Activated CD4-positive, alpha-beta memory T cell treated with anti-CD3 and anti-CD28 coated beads for 36 hours (primary cell): ENCODE measurements around the gene ZGPAT. TPM values are rescaled to one million over a fixed set of nuclear protein-coding genes. Genes with fewer than 3 reads are reported as not detected.

ENCODE experiments used
- CTCF ChIA-PET: fragments of 350-600 bp; sonication (Branson Sonifier 250); formaldehyde crosslinking; loops from one replicate; lab custom pipeline; 2021; ENCODE audit warnings: antibody characterized with exemption, inconsistent platforms; lab: Charles Lee
- POLR2A ChIA-PET: fragments of 350-600 bp; sonication (Branson Sonifier 250); formaldehyde crosslinking; loops from one replicate; lab custom pipeline; 2021; ENCODE audit warnings: antibody characterized with exemption; lab: Charles Lee
- DNase-seq: peaks from one replicate; pipeline ENCODE4 v3.0.0-alpha.2; 2020
- H3K27ac Mint-ChIP-seq: one replicate; pipeline ENCODE4 v1.8.0; 2021; ENCODE audit warnings: mixed read lengths
- H3K27me3 Mint-ChIP-seq: one replicate; pipeline ENCODE4 v1.8.0; 2021; ENCODE audit warnings: mixed read lengths
- H3K36me3 Mint-ChIP-seq: one replicate; pipeline ENCODE4 v1.8.0; 2021; ENCODE audit warnings: mixed read lengths
- H3K4me1 Mint-ChIP-seq: one replicate; pipeline ENCODE4 v1.8.0; 2021; ENCODE audit warnings: low read depth, mixed read lengths
- H3K4me3 Mint-ChIP-seq: one replicate; pipeline ENCODE4 v1.8.0; 2021; ENCODE audit warnings: mild to moderate bottlenecking, mixed read lengths
- H3K9me3 Mint-ChIP-seq: one replicate; pipeline ENCODE4 v1.8.0; 2021; ENCODE audit warnings: mixed read lengths
- intact Hi-C: fragments of 100-400 bp; cut with micrococcal nuclease; formaldehyde crosslinking; loops from one replicate; pipeline ENCODE4 v1.15.1; 2023
- total RNA-seq, 2 experiments: library from RNA; stranded (reverse); gene quantifications; one replicate each; pipeline ENCODE4 v1.2.3, GENCODE V29; 2021

Gene ZGPAT
- total RNA-seq, 2 experiments from 2014 or later: 28.7 to 29.9 TPM

- Mint-ChIP-seq H3K27ac (no peak overlapping the region), H3K4me1 (peaks cover 19% of the 10 kb centered on the region), H3K4me3 (peak overlapping the region; percentile 64), H3K36me3 (peaks cover 5% of the 10 kb centered on the region), H3K27me3 (no peaks in the 10 kb centered on the region), H3K9me3 (no peaks in the 10 kb centered on the region)
- peak; percentile 59 for DNase-seq
- CTCF ChIA-PET: interaction anchor here (0.9 to 1.5 kb wide), 3 partner anchors 10 to 33 kb away, joined by 4 to 14 read pairs (median 4); partner anchors contain the start of genes ARFRP1 and ZGPAT
- POLR2A ChIA-PET: interaction anchor here (0.9 to 2.4 kb wide), 3 partner anchors 11 to 42 kb away, joined by 5 to 10 read pairs (median 5); no protein-coding TSS in a partner anchor
- intact Hi-C loops: loop anchor here (1.0 kb wide), 1 partner anchor 33 kb away; the partner anchor contains the start of gene ARFRP1
Measured at GRCh38 chr20:63740070-63740626, 32.3 kb downstream of the ZGPAT start.

DNA sequence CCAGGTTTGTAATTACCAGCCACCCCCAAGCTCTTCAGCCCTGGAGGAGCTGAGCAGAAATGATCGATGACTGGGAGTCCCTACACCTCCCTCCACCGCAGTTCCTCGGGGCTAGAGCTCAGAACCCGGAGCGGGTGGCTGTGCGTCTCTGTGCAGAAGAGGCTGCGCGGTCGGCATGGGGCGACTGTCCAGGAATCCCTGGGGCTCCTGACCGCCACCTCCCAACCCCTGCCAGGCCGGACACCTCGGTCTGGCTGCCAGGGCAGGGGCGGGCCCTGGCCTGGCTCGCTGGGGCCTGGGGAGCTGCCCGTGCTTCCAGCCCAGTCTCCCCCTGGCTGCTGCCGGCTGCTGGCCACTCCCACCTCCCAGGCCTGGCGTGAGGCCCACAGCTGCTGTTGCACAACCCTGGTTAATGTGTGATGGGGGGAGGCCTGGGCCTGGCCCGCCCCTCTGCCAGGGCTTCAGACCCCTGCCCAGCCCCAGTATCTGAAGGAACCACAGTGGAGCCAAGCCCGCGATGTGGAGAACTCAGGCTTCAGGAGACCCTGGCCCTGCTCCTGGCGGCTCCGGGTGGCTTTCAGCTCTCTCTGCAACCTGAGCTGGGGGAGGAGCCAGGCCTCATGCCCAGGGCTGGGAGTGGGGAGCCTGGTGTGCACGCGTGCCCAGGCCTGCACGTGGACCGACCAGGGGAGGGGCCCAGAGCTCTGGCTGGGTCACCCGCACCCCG is 33.0 kb downstream of the ZGPAT start:
- Mint-ChIP-seq H3K36me3 (peaks cover 5% of the 10 kb centered on the region), H3K27me3 (no peaks in the 10 kb centered on the region), H3K4me1 (peaks cover 18% of the 10 kb centered on the region), H3K4me3 (peak overlapping the region; percentile 64), H3K27ac (no peak overlapping the region), H3K9me3 (no peaks in the 10 kb centered on the region)
- ChIA-PET CTCF (interaction anchor here (0.5 to 1.5 kb wide), 4 partner anchors 10 to 79 kb away, joined by 3 to 14 read pairs (median 4); partner anchors contain the start of genes ARFRP1 and ZGPAT), POLR2A (interaction anchor here (0.9 to 2.4 kb wide), 4 partner anchors 10 to 42 kb away, joined by 5 to 10 read pairs (median 5); partner anchors contain the start of genes ARFRP1 and ZGPAT)
- intact Hi-C loops: loop anchor here (1.0 kb wide), 1 partner anchor 33 kb away; the partner anchor contains the start of gene ARFRP1
- peak; percentile 55 for DNase-seq

DNA sequence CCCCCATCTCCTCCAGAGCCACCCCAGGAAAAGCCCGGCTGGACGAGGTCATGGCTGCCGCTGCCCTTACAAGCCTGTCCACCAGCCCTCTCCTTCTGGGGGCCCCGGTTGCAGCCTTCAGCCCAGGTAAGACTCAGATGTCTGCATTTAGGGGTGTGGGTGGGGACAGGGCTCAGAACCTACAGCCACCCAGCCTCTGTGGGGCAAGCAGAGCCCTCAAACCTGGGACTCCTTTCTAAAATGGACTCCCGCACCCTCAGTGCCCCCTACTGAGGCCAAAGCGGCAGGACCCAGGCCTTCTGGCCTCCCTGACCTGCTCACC is 33.5 kb downstream of the ZGPAT start:
- Mint-ChIP-seq H3K27me3 (no peaks in the 10 kb centered on the region), H3K36me3 (peaks cover 2% of the 10 kb centered on the region), H3K4me1 (peaks cover 13% of the 10 kb centered on the region), H3K4me3 (no peak overlapping the region), H3K9me3 (no peaks in the 10 kb centered on the region), H3K27ac (no peak overlapping the region)
- intact Hi-C loops: no loop called here
- ChIA-PET CTCF (interaction anchor here (0.5 to 1.5 kb wide), 2 partner anchors 34 to 80 kb away, joined by 3 to 14 read pairs; partner anchors contain the start of genes ARFRP1 and ZGPAT), POLR2A (interaction anchor here (1.0 to 2.4 kb wide), 3 partner anchors 10 to 43 kb away, joined by 5 to 10 read pairs (median 5); partner anchors contain the start of genes ARFRP1 and ZGPAT)
- DNase-seq: no peak

GRCh38 chr20:63741676-63742380 is 34.0 kb downstream of the ZGPAT start:
- POLR2A ChIA-PET: interaction anchor here (1.0 to 2.4 kb wide), 3 partner anchors 9 to 43 kb away, joined by 5 to 10 read pairs (median 5); partner anchors contain the start of genes ARFRP1 and ZGPAT
- no peaks in the 10 kb centered on the region for H3K9me3 Mint-ChIP-seq
- DNase-seq: no peak
- H3K27me3 Mint-ChIP-seq: no peaks in the 10 kb centered on the region
- CTCF ChIA-PET: interaction anchor here (1.5 to 1.8 kb wide), 2 partner anchors 34 to 35 kb away, joined by 5 to 14 read pairs; partner anchors contain the start of genes ARFRP1 and ZGPAT
- no peak overlapping the region for H3K27ac Mint-ChIP-seq
- intact Hi-C loops: no loop called here
- peaks cover 2% of the 10 kb centered on the region for H3K36me3 Mint-ChIP-seq
- H3K4me3 Mint-ChIP-seq: no peak overlapping the region
- peaks cover 8% of the 10 kb centered on the region for H3K4me1 Mint-ChIP-seq

- ChIA-PET CTCF (interaction anchor here (1.8 kb wide), 1 partner anchor 35 kb away, joined by 5 read pairs; the partner anchor contains the start of genes ARFRP1 and ZGPAT), POLR2A (interaction anchor here (0.8 to 2.4 kb wide), 2 partner anchors 35 to 44 kb away, joined by 3 to 10 read pairs; partner anchors contain the start of genes ARFRP1 and ZGPAT)
- DNase-seq: no peak
- peaks cover 4% of the 10 kb centered on the region for H3K4me1 Mint-ChIP-seq
- peaks cover 2% of the 10 kb centered on the region for H3K36me3 Mint-ChIP-seq
- intact Hi-C loops: no loop called here
- H3K9me3 Mint-ChIP-seq: no peaks in the 10 kb centered on the region
- no peak overlapping the region for H3K27ac Mint-ChIP-seq
- H3K4me3 Mint-ChIP-seq: no peak overlapping the region
- H3K27me3 Mint-ChIP-seq: no peaks in the 10 kb centered on the region
Measured at GRCh38 chr20:63742381-63743024, 34.7 kb downstream of the ZGPAT start.

DNA sequence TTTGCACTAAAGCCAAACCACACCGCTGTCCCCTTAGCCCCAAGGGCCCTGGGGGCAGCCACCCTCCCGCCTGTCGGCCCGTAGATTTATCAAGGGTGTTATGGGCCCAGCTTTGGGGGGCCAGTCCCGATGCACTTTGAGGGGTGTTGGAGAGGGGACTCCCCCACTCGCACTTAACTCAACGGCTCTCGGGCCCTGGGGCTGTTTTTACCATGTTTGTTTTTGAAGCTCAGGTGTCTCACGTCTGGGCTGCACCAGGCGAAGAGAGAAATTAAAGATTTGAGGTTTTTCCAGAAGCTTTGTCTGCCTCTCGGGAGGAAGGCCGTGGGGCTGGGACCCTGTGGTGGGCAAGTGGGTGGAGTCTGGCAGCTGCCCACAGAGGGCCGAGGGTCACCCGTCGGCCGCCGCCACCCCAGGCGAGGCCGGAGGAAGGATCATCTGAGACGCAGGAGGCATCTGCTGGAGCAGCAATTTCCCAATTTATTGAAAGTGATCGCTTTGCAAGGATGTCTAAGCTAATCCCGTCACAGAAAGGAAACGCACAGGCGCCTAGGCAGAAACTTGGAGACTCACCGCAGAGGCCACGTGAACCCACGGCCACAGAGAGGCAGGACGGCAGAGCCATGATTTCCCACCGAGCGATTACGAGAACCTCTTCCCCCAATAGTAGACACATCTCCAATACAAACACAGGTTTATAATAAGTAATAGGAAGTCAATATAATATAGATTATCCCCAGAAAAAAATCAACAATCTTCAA is 35.6 kb downstream of the ZGPAT start:
- ChIA-PET POLR2A (interaction anchor here (0.8 kb wide), 1 partner anchor 36 kb away, joined by 3 read pairs; the partner anchor contains the start of genes ARFRP1 and ZGPAT), CTCF (interaction anchor here (1.8 kb wide), 1 partner anchor 36 kb away, joined by 5 read pairs; the partner anchor contains the start of genes ARFRP1 and ZGPAT)
- intact Hi-C loops: no loop called here
- no peak overlapping the region for H3K27ac Mint-ChIP-seq
- no peaks in the 10 kb centered on the region for H3K27me3 Mint-ChIP-seq
- peaks cover 2% of the 10 kb centered on the region for H3K4me1 Mint-ChIP-seq
- no peak overlapping the region for H3K4me3 Mint-ChIP-seq
- no peaks in the 10 kb centered on the region for H3K9me3 Mint-ChIP-seq
- DNase-seq: no peak
- peaks cover 2% of the 10 kb centered on the region for H3K36me3 Mint-ChIP-seq

DNA sequence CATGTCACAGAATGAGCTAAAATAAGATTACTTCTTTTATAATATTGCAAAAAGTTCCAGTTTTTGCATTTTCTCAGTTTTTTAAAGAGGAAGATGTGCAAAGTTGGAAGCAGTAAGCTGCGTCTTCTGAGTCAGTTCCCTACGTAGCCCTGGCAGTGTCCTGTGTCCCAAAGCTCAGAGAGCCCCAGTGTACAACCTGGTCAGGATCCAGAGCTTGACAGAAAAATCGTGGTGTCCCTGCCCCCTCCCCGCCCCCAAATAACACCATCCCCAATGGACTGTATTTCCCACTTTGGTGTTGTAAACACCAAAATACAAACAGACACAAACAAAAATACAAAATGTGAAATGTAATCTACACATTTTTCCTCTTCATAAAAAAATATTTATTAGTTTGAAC is 36.3 kb downstream of the ZGPAT start:
- intact Hi-C loops: no loop called here
- Mint-ChIP-seq H3K9me3 (no peaks in the 10 kb centered on the region), H3K36me3 (peaks cover 2% of the 10 kb centered on the region), H3K27ac (no peak overlapping the region), H3K4me1 (no peaks in the 10 kb centered on the region), H3K4me3 (no peak overlapping the region), H3K27me3 (no peaks in the 10 kb centered on the region)
- no peak for DNase-seq
- ChIA-PET CTCF (interaction anchor here (0.7 kb wide), 1 partner anchor 224 kb away, joined by 3 read pairs; the partner anchor contains the start of gene PPDPF), POLR2A (no interaction called here)

- POLR2A ChIA-PET: no interaction called here
- Mint-ChIP-seq H3K36me3 (peaks cover 2% of the 10 kb centered on the region), H3K9me3 (no peaks in the 10 kb centered on the region), H3K4me1 (peaks cover 2% of the 10 kb centered on the region), H3K27me3 (no peaks in the 10 kb centered on the region), H3K4me3 (no peak overlapping the region), H3K27ac (no peak overlapping the region)
- CTCF ChIA-PET: interaction anchor here (0.7 kb wide), 1 partner anchor 224 kb away, joined by 3 read pairs; the partner anchor contains the start of gene PPDPF
- intact Hi-C loops: no loop called here
- no peak for DNase-seq
Measured at GRCh38 chr20:63744574-63745423, 37.0 kb downstream of the ZGPAT start.

DNA sequence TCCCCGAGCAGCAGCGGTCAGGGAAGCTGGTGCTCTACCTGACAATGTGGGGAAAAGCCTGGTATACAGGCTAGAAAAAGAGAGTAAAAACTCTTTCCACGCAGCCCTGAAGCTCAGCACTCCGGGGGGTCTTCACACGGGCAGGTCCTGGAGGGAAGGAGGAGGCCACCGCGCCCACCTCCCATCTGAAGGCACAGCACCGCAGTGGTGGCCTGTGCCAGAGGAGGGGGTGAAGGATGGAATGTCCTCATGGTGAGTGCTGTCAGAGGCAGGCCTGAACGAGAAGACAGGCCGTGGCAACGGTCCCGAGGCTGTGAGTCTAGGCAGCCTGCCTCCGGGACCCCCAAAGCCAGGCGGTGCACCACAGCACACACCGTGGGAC is 37.6 kb downstream of the ZGPAT start:
- Mint-ChIP-seq H3K9me3 (no peaks in the 10 kb centered on the region), H3K36me3 (peaks cover 2% of the 10 kb centered on the region), H3K4me1 (peaks cover 4% of the 10 kb centered on the region), H3K27ac (no peak overlapping the region), H3K4me3 (no peak overlapping the region), H3K27me3 (no peaks in the 10 kb centered on the region)
- DNase-seq: no peak
- intact Hi-C loops: no loop called here
- CTCF ChIA-PET: no interaction called here
- POLR2A ChIA-PET: no interaction called here
